Measurements from ENCODE around the gene FAM170B.

- TF ChIP-seq CTCF (IDR thresholded peaks at IDR 0.05; ENCODE audit: low read depth, low read length, poor library complexity, severe bottlenecking), result no peak
- TF ChIP-seq EZH2phosphoT487 (IDR thresholded peaks at IDR 0.05; ENCODE audit: borderline replicate concordance, low read length), result no peak
These were observed 38.4 kb upstream of the FAM170B start for GRCh38 chr10:49172061-49172776.
